SU-DHL-6 (cell line): Measurements from ENCODE around the gene FBXL13.

Experiments used
- EZH2phosphoT487 ChIP-seq: fragments of 200-600 bp; sonication (generic), shearing (Covaris generic); conservative IDR thresholded peaks from 2 replicates; pipeline ENCODE4 v1.6.1; 2018; ENCODE audit warnings: mild to moderate bottlenecking, antibody characterized with exemption, low read length, moderate library complexity, mixed read lengths
- TF ChIP-seq, protein P1 (sequence below): fragments of 200-600 bp; sonication (generic); IDR thresholded peaks from one replicate; pipeline ENCODE4 v1.5.1; 2017; ENCODE audit warnings: antibody characterized with exemption, mild to moderate bottlenecking, low read length, moderate library complexity; ENCODE audit not compliant: insufficient read depth, poor library complexity, severe bottlenecking

DNA sequence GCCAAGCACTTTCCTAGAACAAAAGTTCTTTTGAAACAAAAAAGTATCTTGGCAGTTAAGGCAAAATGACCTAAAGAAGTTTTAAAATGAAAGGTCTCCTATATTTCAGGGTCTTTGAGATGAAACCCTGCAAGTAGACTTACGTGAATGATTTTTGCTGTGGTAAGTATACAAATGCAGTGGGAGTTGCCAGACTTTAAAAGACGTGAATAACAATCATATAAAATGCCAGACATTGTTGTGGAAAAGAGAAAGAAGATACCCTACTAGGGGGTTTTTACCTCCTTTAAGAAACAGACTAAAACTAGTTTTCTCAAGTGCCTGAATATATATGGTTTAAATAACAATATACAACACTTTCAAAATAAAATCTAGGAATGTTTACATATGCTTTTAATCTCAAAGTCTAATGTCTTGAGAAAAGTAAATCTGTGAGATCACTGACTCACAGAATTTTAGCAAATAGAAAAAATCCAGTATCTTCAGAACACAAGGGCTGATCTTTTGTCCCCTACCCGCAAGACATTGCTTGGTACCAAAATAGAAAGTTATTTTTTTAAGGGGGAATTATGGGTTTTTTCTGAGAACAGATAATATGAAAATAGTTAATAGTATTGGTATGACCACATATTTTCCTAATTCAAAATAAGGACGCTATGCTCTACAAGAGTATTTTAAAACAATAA lies 132.3 kb downstream of the FBXL13 start:
- TF ChIP-seq, protein P1, sequence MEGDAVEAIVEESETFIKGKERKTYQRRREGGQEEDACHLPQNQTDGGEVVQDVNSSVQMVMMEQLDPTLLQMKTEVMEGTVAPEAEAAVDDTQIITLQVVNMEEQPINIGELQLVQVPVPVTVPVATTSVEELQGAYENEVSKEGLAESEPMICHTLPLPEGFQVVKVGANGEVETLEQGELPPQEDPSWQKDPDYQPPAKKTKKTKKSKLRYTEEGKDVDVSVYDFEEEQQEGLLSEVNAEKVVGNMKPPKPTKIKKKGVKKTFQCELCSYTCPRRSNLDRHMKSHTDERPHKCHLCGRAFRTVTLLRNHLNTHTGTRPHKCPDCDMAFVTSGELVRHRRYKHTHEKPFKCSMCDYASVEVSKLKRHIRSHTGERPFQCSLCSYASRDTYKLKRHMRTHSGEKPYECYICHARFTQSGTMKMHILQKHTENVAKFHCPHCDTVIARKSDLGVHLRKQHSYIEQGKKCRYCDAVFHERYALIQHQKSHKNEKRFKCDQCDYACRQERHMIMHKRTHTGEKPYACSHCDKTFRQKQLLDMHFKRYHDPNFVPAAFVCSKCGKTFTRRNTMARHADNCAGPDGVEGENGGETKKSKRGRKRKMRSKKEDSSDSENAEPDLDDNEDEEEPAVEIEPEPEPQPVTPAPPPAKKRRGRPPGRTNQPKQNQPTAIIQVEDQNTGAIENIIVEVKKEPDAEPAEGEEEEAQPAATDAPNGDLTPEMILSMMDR, result no peak
- TF ChIP-seq EZH2phosphoT487, result no peak
